Lower lobe of right lung (tissue), 2 donors: ENCODE results near the gene HAND2. TPM values are rescaled to one million over a fixed set of nuclear protein-coding genes. Genes with fewer than 3 reads are reported as not detected.

Source experiments
- ATAC-seq, 2 donors: fragments of 200-7000 bp; cut with Tn5 transposase; one replicate each; pipeline ENCODE4 v1.9.1; 2020 to 2022; ENCODE audit warnings: mild to moderate bottlenecking in 2 of 2, moderate library complexity in 2 of 2
- DNase-seq: peaks from one replicate; pipeline ENCODE4 v3.0.0-alpha.2; 2020
- H3K27ac ChIP-seq: fragments of 200-600 bp; one replicate; pipeline ENCODE4 v1.8.0; 2022
- H3K27me3 ChIP-seq: fragments of 200-600 bp; one replicate; pipeline ENCODE4 v1.8.0; 2022; ENCODE audit warnings: low read depth
- H3K36me3 ChIP-seq: fragments of 200-600 bp; one replicate; pipeline ENCODE4 v1.8.0; 2022; ENCODE audit warnings: mild to moderate bottlenecking
- H3K4me1 ChIP-seq: fragments of 200-600 bp; one replicate; pipeline ENCODE4 v1.8.0; 2022
- H3K4me3 ChIP-seq: fragments of 200-600 bp; one replicate; pipeline ENCODE4 v1.8.0; 2022; ENCODE audit warnings: mild to moderate bottlenecking
- H3K9me3 ChIP-seq: fragments of 200-600 bp; one replicate; pipeline ENCODE4 v1.8.0; 2022
- intact Hi-C: fragments of 100-400 bp; cut with DNase I; formaldehyde crosslinking; loops from one replicate; pipeline ENCODE4 v1.11.0; 2022
- total RNA-seq: library from RNA; stranded (reverse); fragmentation: NEBNext Ultra II Directional; extraction: Animal tissue kit (Norgen Biotek cat#: 25700); gene quantifications from one replicate; pipeline ENCODE4 v1.2.1, GENCODE V29; 2021
- TF ChIP-seq, protein P1 (sequence below): fragments of 200-600 bp; IDR thresholded peaks from one replicate; pipeline ENCODE4 v1.8.0; 2022; ENCODE audit warnings: antibody characterized with exemption, mild to moderate bottlenecking
- donor health status: DM: no; HTN: yes; CAD: no; lungs with severe emphysema.

Gene HAND2
- total RNA-seq, 1 donor from 2014 or later, result 0.35 TPM

DNA sequence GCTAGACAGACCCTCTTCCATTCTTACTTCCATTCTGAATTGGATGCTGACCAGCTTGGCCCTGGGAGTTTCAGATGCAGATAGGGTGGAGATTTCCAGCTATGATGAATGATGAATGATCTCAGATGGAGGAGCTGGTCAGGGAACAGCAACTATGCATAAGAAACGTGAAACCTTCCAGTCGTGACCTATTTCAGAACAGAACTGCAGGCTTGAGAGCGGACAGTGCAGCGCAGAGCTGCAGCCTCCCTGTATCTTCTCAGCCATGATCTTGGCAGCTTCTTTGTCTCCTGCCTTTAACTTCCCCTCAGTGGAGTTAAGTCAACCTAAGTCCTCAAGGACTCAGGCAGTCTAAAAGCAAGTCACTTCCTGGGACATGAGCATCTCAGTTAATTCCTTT is 43.3 kb upstream of the HAND2 start:
- Histone ChIP-seq H3K9me3 (no peaks in the 10 kb centered on the region), H3K27ac (no peak overlapping the region), H3K4me1 (no peaks in the 10 kb centered on the region), H3K4me3 (no peak overlapping the region), H3K36me3 (no peaks in the 10 kb centered on the region), H3K27me3 (no peaks in the 10 kb centered on the region)
- DNase-seq (no peak), ATAC-seq (no peak)
- TF ChIP-seq, protein P1, sequence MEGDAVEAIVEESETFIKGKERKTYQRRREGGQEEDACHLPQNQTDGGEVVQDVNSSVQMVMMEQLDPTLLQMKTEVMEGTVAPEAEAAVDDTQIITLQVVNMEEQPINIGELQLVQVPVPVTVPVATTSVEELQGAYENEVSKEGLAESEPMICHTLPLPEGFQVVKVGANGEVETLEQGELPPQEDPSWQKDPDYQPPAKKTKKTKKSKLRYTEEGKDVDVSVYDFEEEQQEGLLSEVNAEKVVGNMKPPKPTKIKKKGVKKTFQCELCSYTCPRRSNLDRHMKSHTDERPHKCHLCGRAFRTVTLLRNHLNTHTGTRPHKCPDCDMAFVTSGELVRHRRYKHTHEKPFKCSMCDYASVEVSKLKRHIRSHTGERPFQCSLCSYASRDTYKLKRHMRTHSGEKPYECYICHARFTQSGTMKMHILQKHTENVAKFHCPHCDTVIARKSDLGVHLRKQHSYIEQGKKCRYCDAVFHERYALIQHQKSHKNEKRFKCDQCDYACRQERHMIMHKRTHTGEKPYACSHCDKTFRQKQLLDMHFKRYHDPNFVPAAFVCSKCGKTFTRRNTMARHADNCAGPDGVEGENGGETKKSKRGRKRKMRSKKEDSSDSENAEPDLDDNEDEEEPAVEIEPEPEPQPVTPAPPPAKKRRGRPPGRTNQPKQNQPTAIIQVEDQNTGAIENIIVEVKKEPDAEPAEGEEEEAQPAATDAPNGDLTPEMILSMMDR, result no peak
- intact Hi-C loops, result no loop called here

DNA sequence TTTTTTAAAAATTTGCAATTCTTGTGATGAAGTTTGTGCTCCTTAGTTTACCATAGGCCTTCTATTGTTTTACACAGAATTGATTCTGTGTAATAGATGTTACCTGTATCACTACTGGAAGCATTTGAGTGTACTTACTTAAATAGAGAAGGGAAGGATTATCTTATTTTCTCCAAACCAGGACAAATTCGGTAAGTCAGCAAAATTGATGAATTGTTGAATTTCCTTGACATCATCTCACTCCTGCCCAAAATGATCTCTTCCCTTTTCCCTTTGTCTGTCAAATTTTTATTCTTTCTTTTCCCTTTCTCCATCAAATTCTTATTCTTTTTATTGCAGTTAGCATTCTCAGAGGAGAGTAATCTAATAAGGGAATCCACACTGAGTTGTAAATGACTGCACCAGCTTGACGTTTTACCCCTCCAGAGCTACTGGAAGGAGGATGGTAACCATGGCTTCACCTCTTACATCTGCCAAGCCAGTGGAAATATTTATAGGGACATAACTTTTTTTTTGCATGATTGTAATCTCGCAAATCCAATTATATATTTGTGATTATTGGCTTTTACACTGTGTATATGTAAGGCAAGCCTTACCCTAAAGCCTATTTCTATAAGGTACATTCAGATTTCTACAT is 42.6 kb upstream of the HAND2 start:
- Histone ChIP-seq H3K36me3 (no peaks in the 10 kb centered on the region), H3K4me1 (no peaks in the 10 kb centered on the region), H3K9me3 (no peaks in the 10 kb centered on the region), H3K4me3 (no peak overlapping the region), H3K27me3 (no peaks in the 10 kb centered on the region), H3K27ac (no peak overlapping the region)
- intact Hi-C loops, result no loop called here
- DNase-seq (no peak), ATAC-seq (no peak)
- TF ChIP-seq, protein P1, result no peak

DNA sequence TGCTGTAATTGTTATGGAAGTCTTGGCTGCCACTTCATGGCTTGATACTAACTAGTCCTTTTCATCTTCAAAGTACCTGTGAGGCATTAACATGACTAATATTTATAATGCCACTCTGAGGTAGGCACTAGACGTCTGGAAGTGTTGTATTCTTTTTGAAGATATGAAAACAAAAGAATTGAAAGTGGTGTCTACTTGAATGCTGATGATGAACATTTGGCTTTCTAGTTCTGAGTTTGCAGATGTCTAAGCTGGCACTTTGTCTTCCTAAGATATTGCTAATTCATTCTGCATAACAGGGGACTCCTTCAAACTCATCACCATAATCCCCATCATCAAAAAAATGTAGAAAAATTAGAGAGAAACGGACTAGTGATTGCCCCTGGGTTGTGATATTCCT is 41.6 kb upstream of the HAND2 start:
- Histone ChIP-seq H3K9me3 (no peaks in the 10 kb centered on the region), H3K27ac (no peak overlapping the region), H3K27me3 (no peaks in the 10 kb centered on the region), H3K4me1 (no peaks in the 10 kb centered on the region), H3K36me3 (no peaks in the 10 kb centered on the region), H3K4me3 (no peak overlapping the region)
- ATAC-seq (no peak), DNase-seq (no peak)
- TF ChIP-seq, protein P1, result no peak
- intact Hi-C loops, result no loop called here

DNA sequence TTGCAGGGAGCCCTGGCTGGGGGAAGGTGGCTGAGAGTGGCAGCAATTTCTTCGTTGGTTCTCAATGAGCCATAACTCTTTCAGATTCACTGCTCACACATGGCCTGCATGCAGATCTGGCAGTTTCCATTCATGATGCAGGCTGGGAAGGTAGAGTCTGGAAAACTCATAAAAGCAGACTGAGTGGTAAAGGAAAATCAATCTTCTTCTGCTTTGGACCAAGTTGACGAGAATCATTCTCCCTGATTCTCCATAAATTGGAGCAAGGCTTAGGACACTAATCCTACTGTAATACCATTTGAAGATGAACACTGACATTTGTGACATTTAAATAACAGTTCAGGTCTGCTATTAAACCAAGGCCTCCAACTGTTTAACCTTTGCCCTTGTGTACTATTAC is 35.3 kb upstream of the HAND2 start:
- H3K36me3 ChIP-seq, result no peaks in the 10 kb centered on the region
- no peaks in the 10 kb centered on the region for H3K4me1 ChIP-seq
- intact Hi-C loops, result no loop called here
- H3K9me3 ChIP-seq, result no peaks in the 10 kb centered on the region
- H3K27me3 ChIP-seq, result no peaks in the 10 kb centered on the region
- no peak for DNase-seq
- no peak for ATAC-seq
- H3K27ac ChIP-seq, result no peak overlapping the region
- no peak overlapping the region for H3K4me3 ChIP-seq
- TF ChIP-seq, protein P1, result no peak

DNA sequence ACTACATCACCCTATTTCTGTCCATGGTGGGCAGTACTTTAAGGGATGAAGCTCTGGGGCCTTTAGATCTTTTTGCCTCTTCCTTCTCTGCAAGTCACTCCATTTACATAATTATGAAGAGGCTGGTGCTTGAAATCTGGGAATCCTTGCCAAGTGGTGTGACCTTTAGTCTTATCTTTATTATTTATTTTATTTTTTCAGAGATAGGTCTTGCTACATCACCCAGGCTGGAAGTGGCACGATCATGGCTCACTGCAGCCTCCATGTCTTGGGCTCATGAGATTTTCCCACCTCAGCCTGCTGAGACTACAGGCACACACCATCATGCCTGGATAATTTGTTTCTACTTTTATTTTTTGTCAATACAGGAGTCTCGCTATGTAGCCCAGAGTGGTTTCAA is 34.4 kb upstream of the HAND2 start:
- no peaks in the 10 kb centered on the region for H3K4me1 ChIP-seq
- H3K4me3 ChIP-seq, result no peak overlapping the region
- ATAC-seq, result no peak
- no peaks in the 10 kb centered on the region for H3K9me3 ChIP-seq
- no peaks in the 10 kb centered on the region for H3K27me3 ChIP-seq
- no peak for DNase-seq
- intact Hi-C loops, result no loop called here
- no peak overlapping the region for H3K27ac ChIP-seq
- TF ChIP-seq, protein P1, result no peak
- no peaks in the 10 kb centered on the region for H3K36me3 ChIP-seq
